GM12878 (cell line): ENCODE data around the gene SFXN1. TPM values are rescaled to one million over a fixed set of nuclear protein-coding genes. Genes with fewer than 3 reads are reported as not detected.
A peak's percentile ranks its signal among the peaks of the same experiment; 100 is the strongest.

Experiments used
- ATAC-seq: fragments of 200-7000 bp; cut with Tn5 transposase; 3 replicates; pipeline ENCODE4 v1.9.1; 2020; ENCODE audit warnings: mild to moderate bottlenecking, moderate library complexity
- BruUV-seq: library from RNA; stranded (reverse); fragments of 400-500 nt; replicated peaks from 2 replicates; lab custom pipeline; 2021; lab: Mats Ljungman, UMichigan
- CTCF ChIA-PET: fragments of 300-600 bp; sonication (Branson Sonifier 250); formaldehyde crosslinking; extraction: SDS; loops from one replicate; lab custom pipeline; 2021; ENCODE audit warnings: inconsistent platforms; lab: Yijun Ruan, JAX
- POLR2A ChIA-PET: fragments of 350-600 bp; formaldehyde crosslinking; extraction: SDS; loops from one replicate; lab custom pipeline; 2021; ENCODE audit warnings: inconsistent platforms; lab: Charles Lee
- RAD21 ChIA-PET: fragments of 300-600 bp; sonication (Branson Sonifier 250); formaldehyde crosslinking; loops from one replicate; lab custom pipeline; 2023; ENCODE audit warnings: antibody characterized with exemption; ENCODE audit not compliant: unreplicated experiment; lab: Charles Lee
- SMC1A ChIA-PET: fragments of 300-600 bp; sonication (Branson Sonifier 250); formaldehyde crosslinking; loops from one replicate; lab custom pipeline; 2023; ENCODE audit not compliant: unreplicated experiment, uncharacterized antibody; lab: Charles Lee
- DNase-seq: peaks from one replicate; pipeline ENCODE4 v3.0.0-alpha.2; 2011; ENCODE audit warnings: low read depth, low spot score
- FAIRE-seq: peaks from 3 replicates; lab custom pipeline; 2011; peaks lifted over from hg19 to GRCh38; lab: Jason Lieb, UNC
- H2AFZ ChIP-seq: 2 replicates; pipeline ENCODE4 v1.6.0; 2011; ENCODE audit warnings: low read depth, low read length, control low read depth; ENCODE audit not compliant: control insufficient read depth
- H3K27ac ChIP-seq: 2 replicates; pipeline ENCODE4 v1.5.1; 2011; ENCODE audit warnings: control low read depth; ENCODE audit not compliant: control insufficient read depth, insufficient read depth
- H3K27me3 ChIP-seq, 2 experiments: replicated peaks in 1 of 2; 2 replicates each; pipeline versions ENCODE4 v1.6.0 to v1.6.1; 2011; ENCODE audit warnings: low read length in 1 of 2; ENCODE audit not compliant: control insufficient read depth in 2 of 2, insufficient read depth in 2 of 2
- H3K36me3 ChIP-seq, 2 experiments: 2 replicates each; pipeline ENCODE4 v1.5.1; 2011; ENCODE audit warnings: low read length in 1 of 2; ENCODE audit not compliant: control insufficient read depth in 2 of 2, insufficient read depth in 2 of 2
- H3K4me1 ChIP-seq: 2 replicates; pipeline ENCODE4 v1.6.1; 2011; ENCODE audit warnings: mild to moderate bottlenecking, low read length, moderate library complexity, mixed read lengths; ENCODE audit not compliant: control insufficient read depth, insufficient read depth
- H3K4me2 ChIP-seq: 2 replicates; pipeline ENCODE4 v1.6.0; 2011; ENCODE audit warnings: control low read depth; ENCODE audit not compliant: control insufficient read depth, insufficient read depth
- H3K4me3 ChIP-seq: fragments of 200-600 bp; sonication (generic); 2 replicates; pipeline ENCODE4 v1.5.1; 2016
- H3K79me2 ChIP-seq: 2 replicates; pipeline ENCODE4 v1.6.0; 2011; ENCODE audit warnings: low read length; ENCODE audit not compliant: control insufficient read depth, insufficient read depth
- H3K9ac ChIP-seq: 2 replicates; pipeline ENCODE4 v1.8.0; 2011; ENCODE audit warnings: low read length, control low read depth, mixed read lengths; ENCODE audit not compliant: control insufficient read depth, insufficient read depth
- H3K9me3 ChIP-seq: replicated peaks from 3 replicates; pipeline ENCODE4 v1.5.1; 2011; ENCODE audit warnings: mild to moderate bottlenecking, low read length; ENCODE audit not compliant: control insufficient read depth, insufficient read depth
- H4K20me1 ChIP-seq: 2 replicates; pipeline ENCODE4 v1.6.0; 2011; ENCODE audit not compliant: control insufficient read depth, insufficient read depth
- ATF3 ChIP-seq: IDR thresholded peaks from 2 replicates; pipeline ENCODE4 v1.6.1; 2011; ENCODE audit warnings: low read depth, mild to moderate bottlenecking, low read length, moderate library complexity, borderline replicate concordance; ENCODE audit errors: extremely low read depth
- BCL3 ChIP-seq: IDR thresholded peaks from 2 replicates; pipeline ENCODE4 v1.6.1; 2011; ENCODE audit warnings: borderline replicate concordance, low read depth, mild to moderate bottlenecking, moderate library complexity, low read length; ENCODE audit not compliant: insufficient read depth, poor library complexity, severe bottlenecking
- CTCF ChIP-seq, 3 experiments: IDR thresholded peaks in 2 of 3; conservative IDR thresholded peaks in 1 of 3; 2 replicates each; pipeline ENCODE4 v1.5.1; 2011; ENCODE audit warnings: low read depth in 3 of 3, low read length in 3 of 3, mild to moderate bottlenecking in 3 of 3, control low read depth in 2 of 3, moderate library complexity in 2 of 3, inconsistent platforms in 1 of 3, mixed read lengths in 1 of 3; ENCODE audit not compliant: control insufficient read depth in 2 of 3, insufficient read depth in 1 of 3; ENCODE audit errors: extremely low read depth in 1 of 3
- ESRRA ChIP-seq: IDR thresholded peaks from 2 replicates; pipeline ENCODE4 v1.6.1; 2012; ENCODE audit warnings: mild to moderate bottlenecking, low read length, improper control_type of control experiment
- ETV6 ChIP-seq, 2 experiments: fragments of 450-650 bp in 1 of 2; IDR thresholded peaks in 1 of 2; conservative IDR thresholded peaks in 1 of 2; 2 replicates each; pipeline ENCODE4 v1.6.1; 2014; ENCODE audit warnings: antibody characterized with exemption in 1 of 2, borderline replicate concordance in 1 of 2, low read depth in 1 of 2, mild to moderate bottlenecking in 1 of 2, moderate library complexity in 1 of 2
- MAX ChIP-seq: IDR thresholded peaks from 2 replicates; pipeline ENCODE4 v1.6.1; 2012; ENCODE audit warnings: low read depth, low read length, improper control_type of control experiment
- MTA2 ChIP-seq: fragments of 450-650 bp; IDR thresholded peaks from 2 replicates; pipeline ENCODE4 v1.6.1; 2016; ENCODE audit warnings: low read depth, mild to moderate bottlenecking, moderate library complexity
- RAD21 ChIP-seq: IDR thresholded peaks from 2 replicates; pipeline ENCODE4 v1.6.1; 2011; ENCODE audit warnings: mild to moderate bottlenecking, low read depth, low read length, moderate library complexity; ENCODE audit not compliant: insufficient read depth
- RFX5 ChIP-seq: IDR thresholded peaks from 2 replicates; pipeline ENCODE4 v1.6.1; 2011; ENCODE audit warnings: low read depth, low read length, improper control_type of control experiment
- SMC3 ChIP-seq: IDR thresholded peaks from 2 replicates; pipeline ENCODE4 v1.6.1; 2011; ENCODE audit warnings: low read length, improper control_type of control experiment, borderline replicate concordance
- WGBS: methylation state at CpG from one replicate; pipeline ENCODE4 v1.1.6; 2016; ENCODE audit warnings: low lambda C conversion rate; ENCODE audit not compliant: insufficient replicate concordance, insufficient coverage; ENCODE audit errors: missing lambda C conversion rate; 5-methylcytosine and 5-hydroxymethylcytosine counted together
- in situ Hi-C: fragments of 300-500 bp; cut with MboI; formaldehyde crosslinking; loops from 9 replicates; pipeline ENCODE4 v1.14.3; 2018; ENCODE audit warnings: mixed read lengths
- intact Hi-C: fragments of 100-400 bp; cut with micrococcal nuclease; formaldehyde crosslinking; loops from one replicate; pipeline ENCODE4 v1.14.2; 2022; ENCODE audit not compliant: unreplicated experiment
- polyA plus RNA-seq, 11 experiments: library from polyadenylated mRNA; depleted of rRNA in 4 of 11; unstranded in 6 of 11; stranded (reverse) in 5 of 11; fragments of >200 nt; fragmentation: Nextera tagmentation in 4 of 11; fragmentation: Illumina TruSeq in 1 of 11; extraction: Ambion mirVana in 4 of 11; extraction: Trizol in 1 of 11; gene quantifications; 1 replicate in 1 of 11; 2 replicates in 10 of 11; pipeline versions ENCODE4 v1.2.1 to v1.2.3, GENCODE V29; 2011 to 2016; ENCODE audit warnings: inconsistent platforms in 2 of 11, missing spikeins in 2 of 11, low read depth in 1 of 11
- total RNA-seq, 4 experiments: library from RNA; depleted of rRNA in 3 of 4; stranded (reverse); fragments of >200 nt in 3 of 4; fragmentation: Illumina TruSeq in 1 of 4; extraction: Trizol in 1 of 4; gene quantifications; 2 replicates each; pipeline versions ENCODE4 v1.2.1 to v1.2.3, GENCODE V29; 2013 to 2021
- TF ChIP-seq, protein P1 (sequence below): fragments of 450-650 bp; formaldehyde crosslinking; IDR thresholded peaks from 2 replicates; pipeline ENCODE4 v1.4.0; 2022; ENCODE audit warnings: mild to moderate bottlenecking, moderate library complexity

The SFXN1 gene
- total and polyA plus RNA-seq, 10 of the 15 experiments (the other 5 are each of a cell fraction or from before 2014, with no cell fraction given): 18.0 to 248 (median 103) TPM

DNA sequence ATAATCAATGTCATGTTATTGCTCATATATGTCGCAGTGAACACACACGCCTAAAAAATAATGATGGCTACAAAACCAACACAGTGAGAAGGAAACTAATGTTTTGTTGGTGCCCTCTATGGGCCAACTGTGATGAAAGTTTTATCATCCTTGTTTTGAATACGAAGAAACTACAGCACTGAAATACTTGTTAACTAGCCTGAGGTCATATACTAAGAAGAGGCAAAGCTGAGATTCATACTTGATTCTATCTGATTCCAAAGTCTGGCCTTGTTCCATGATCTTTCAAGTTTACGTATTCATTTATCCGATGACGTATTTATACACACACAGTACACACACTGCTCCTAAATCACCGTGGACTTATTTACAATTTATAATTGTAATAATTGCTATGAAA is 18.2 kb upstream of the SFXN1 start:
- H3K27me3 ChIP-seq: no peaks in the 10 kb centered on the region; a peak in 2 of 4 replicates
- H3K9me3 ChIP-seq: no peaks in the 10 kb centered on the region
- in situ Hi-C loops: no loop called here
- POLR2A ChIA-PET: no interaction called here
- RAD21 ChIA-PET: no interaction called here
- 52% methylated on average over 7 of the region's 7 CpGs for WGBS
- H4K20me1 ChIP-seq: no peaks in the 10 kb centered on the region
- peak; percentile 31; the same call in 1 of the 3 replicates for ATAC-seq
- H3K4me2 ChIP-seq: no peak overlapping the region
- CTCF ChIA-PET: interaction anchor here (0.9 kb wide), 1 partner anchor 509 kb away, joined by 3 read pairs; no protein-coding TSS in a partner anchor
- SMC1A ChIA-PET: no interaction called here
- no peaks in the 10 kb centered on the region for H3K36me3 ChIP-seq
- no peak for DNase-seq
- TF ChIP-seq MTA2: no peak
- peak; percentile 37 for TF ChIP-seq RAD21
- no peak for TF ChIP-seq BCL3
- no peak for TF ChIP-seq RFX5
- TF ChIP-seq SMC3: peak; percentile 4; the same call in 1 of the 2 replicates
- TF ChIP-seq ESRRA: no peak
- TF ChIP-seq, protein P1, sequence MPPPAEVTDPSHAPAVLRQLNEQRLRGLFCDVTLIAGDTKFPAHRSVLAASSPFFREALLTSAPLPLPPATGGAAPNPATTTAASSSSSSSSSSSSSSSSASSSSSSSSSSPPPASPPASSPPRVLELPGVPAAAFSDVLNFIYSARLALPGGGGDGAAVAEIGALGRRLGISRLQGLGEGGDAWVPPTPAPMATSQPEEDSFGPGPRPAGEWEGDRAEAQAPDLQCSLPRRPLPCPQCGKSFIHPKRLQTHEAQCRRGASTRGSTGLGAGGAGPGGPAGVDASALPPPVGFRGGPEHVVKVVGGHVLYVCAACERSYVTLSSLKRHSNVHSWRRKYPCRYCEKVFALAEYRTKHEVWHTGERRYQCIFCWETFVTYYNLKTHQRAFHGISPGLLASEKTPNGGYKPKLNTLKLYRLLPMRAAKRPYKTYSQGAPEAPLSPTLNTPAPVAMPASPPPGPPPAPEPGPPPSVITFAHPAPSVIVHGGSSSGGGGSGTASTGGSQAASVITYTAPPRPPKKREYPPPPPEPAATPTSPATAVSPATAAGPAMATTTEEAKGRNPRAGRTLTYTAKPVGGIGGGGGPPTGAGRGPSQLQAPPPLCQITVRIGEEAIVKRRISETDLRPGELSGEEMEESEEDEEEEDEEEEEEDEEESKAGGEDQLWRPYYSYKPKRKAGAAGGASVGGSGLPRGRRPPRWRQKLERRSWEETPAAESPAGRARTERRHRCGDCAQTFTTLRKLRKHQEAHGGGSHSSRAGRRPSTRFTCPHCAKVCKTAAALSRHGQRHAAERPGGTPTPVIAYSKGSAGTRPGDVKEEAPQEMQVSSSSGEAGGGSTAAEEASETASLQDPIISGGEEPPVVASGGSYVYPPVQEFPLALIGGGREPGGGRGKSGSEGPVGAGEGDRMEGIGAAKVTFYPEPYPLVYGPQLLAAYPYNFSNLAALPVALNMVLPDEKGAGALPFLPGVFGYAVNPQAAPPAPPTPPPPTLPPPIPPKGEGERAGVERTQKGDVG (CRISPR knock-in tag): no peak
- TF ChIP-seq ATF3: no peak
- TF ChIP-seq ETV6 (conservative IDR thresholded peaks at IDR 0.05 in 1 of 2, IDR thresholded peaks at IDR 0.05 in 1 of 2; ENCODE audit: borderline replicate concordance in 1 of 2, low read depth in 1 of 2): no peak
- TF ChIP-seq CTCF (IDR thresholded peaks at IDR 0.05 in 2 of 3, conservative IDR thresholded peaks at IDR 0.05 in 1 of 3; ENCODE audit: control insufficient read depth in 2 of 3, extremely low read depth in 1 of 3, insufficient read depth in 1 of 3, low read depth in 3 of 3, low read length in 3 of 3): peak in 2 of 3 experiments; percentile 38 to 42; a peak in 3 of 6 replicates
- TF ChIP-seq MAX: no peak
- no peak overlapping the region for H2AFZ ChIP-seq
- H3K27ac ChIP-seq: no peak overlapping the region
- H3K4me3 ChIP-seq: no peak overlapping the region
- FAIRE-seq: peak; percentile 44
- H3K9ac ChIP-seq: no peak overlapping the region
- no peaks in the 10 kb centered on the region for H3K79me2 ChIP-seq
- intact Hi-C loops: no loop called here
- peaks cover 6% of the 10 kb centered on the region; the same call in 1 of the 2 replicates for H3K4me1 ChIP-seq
- BruUV-seq: no TSS peak
